HG03025 (cell line): ENCODE results near the gene RSPO1.
"Not testable (repeated sequence)": the region's sequence is repeated elsewhere in the genome, so short reads cannot be mapped to it uniquely, and the experiment has no call there.

ENCODE experiments used
- ATAC-seq: cut with Tn5 transposase; IDR thresholded peaks from one replicate; pipeline ENCODE4 v1.9.1; 2021; ENCODE audit warnings: mild to moderate bottlenecking, moderate library complexity; ENCODE audit not compliant: unreplicated experiment, low FRiP score

Gene RSPO1

DNA sequence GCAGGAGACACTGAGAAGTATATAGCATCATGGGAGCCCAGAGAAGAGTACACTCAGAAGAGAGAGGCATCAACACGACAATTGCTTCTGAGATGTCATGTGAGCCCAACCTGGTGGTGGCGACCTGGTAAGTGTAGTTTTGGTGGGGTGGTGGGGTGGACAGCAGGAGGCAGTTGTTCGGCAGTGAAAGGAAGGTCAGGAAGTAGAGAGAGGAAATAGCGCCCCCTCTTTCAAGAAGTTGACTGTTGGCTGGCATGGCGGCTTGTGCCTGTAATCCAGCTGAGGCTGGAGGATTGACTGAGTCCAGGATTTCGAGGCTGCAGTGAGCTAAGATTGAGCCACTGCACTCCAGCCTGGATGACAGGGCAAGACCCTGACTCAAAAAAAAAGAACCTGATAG, 12.6 kb downstream of the RSPO1 start:
- ATAC-seq, result no peak

DNA sequence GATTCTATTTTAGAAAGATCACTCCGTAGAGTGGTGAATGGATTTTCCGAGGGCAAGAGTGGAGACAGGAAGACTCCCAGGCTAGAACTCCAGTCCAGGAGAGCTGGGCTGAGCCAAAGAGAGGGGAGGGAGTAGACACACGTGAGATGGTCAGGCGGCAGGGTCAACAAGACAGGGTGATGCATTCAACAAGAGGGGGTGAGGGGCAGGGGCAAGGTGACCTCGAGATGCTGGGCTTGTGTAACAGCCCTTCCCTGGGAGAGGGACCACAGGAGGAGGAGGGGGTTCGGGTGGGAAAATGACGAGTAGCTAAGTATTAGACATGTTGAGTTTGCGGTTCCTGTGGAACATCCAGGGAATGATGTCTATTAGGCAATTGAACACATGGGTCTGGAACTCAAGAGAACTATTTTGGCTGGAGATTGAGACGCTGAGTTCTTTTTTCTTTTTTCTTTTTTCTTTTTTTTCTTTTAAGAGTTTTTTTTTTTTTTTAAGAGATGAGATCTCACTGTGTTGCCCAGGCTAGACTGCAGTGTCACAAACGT, 13.3 kb downstream of the RSPO1 start:
- ATAC-seq, result no peak

DNA sequence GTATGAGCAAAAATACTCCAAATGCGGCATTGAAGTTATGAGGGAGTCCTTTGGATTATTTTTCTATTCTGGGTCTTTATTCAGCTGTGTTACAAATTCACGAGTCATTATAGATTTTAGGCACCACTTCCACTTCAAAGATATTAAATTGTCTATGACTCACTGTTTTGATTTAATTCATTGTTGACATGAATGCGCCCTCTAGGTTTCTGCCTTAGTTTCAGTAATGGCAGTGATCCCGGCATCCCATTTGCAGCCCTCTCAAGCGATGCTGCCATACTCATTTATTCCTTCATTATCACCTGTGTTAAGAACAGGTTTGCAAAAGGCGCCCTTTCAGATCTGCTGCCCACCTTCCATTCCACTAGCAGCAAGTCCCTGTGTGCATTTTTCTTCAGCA, 14.0 kb downstream of the RSPO1 start:
- ATAC-seq, result no peak

DNA sequence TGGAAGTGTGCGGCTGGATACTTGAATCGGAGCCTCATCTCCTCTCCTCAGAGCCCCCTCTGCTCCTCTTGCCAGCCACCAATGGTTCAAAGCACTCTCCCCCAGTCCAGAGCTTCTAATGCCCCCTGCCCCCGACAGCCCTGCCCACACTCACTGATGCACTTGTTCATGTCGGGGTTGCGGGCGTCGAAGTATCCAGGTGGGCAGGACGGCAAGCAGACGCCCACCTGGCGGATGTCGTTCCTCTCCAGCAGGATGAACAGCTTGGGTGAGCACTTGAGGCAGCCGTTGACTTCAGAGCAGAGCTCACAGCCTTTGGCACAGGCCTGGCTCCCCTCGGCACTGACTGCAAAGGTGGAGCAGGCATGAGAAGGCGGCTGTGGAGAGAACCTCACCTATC, 18.4 kb downstream of the RSPO1 start:
- no peak for ATAC-seq

DNA sequence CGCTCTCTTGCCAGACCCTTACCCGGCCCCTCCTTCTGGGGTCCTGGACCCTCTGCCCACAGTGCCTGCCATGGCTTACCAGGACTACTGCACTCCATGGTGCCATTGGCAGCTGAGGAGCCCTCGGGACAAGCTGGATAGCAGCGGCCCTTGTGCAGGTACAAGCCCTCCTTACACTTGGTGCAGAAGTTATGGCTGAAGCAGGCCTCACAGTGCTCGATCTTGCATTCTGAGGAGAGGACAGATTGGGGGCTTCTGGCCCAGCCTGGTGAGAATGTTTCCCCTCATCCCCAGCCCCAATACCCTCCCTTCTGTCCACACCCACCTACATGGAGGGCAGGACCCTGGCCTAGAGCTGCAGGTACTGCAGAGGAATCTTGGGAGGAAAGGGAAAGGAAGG, 20.6 kb downstream of the RSPO1 start:
- ATAC-seq, result no peak

DNA sequence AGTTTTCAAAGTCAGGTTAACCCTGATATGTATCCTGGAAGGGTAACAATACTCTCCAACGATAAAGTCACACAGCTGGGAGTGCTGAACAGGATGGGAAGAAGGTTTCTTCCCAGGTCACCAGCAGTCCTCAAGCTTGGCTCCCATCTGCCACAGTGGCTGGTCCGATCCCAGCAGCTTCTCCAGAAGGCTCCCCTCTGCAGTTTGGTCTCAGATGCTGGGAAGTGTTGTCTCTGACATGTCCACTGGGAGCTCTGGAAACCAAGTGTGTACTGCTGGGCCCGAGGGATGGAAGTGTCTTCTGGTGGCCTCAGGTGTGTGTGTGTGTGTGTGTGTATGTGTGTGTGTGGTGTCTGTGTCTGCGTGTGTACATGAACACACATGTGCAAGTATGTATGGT, 22.5 kb downstream of the RSPO1 start:
- no peak for ATAC-seq

DNA sequence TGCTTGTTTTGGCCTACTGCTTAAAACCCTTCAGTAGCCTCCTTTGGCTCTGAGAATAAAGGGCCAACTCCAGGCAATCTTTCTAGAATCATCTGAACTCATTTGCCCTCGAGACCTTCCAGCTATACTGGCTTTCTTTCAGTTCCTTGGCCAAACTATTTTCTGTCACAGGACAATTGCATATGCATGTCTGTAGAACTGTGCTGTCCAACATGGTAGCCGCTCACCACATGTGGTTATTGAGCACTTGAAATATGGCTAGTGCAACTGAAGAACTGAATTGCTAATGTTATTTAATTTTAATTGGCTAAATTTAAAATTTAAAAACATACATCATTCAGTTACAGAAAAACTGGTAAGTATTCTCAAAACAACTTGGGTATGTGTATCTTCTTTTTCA, 24.7 kb downstream of the RSPO1 start:
- ATAC-seq, result no peak

DNA sequence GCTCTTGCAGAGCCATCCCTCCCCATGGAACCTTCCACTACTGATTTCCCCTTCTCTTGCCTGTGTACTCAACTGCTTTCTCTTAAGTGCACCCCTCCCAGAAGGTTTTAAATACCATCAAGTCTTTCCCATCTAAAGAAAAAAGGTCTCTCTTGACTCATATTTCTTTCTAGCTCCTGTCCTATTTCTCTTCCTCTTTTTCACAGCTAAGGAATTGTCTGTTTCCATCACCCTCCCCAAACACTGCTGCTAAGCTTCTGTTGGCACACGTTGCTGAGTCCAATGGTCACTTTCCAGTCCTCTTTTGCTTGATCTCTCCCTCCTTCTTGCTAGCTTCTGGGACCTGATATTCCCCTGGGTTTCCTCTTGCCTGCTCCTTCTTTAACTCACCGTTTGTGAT, 25.7 kb downstream of the RSPO1 start:
- no peak for ATAC-seq

DNA sequence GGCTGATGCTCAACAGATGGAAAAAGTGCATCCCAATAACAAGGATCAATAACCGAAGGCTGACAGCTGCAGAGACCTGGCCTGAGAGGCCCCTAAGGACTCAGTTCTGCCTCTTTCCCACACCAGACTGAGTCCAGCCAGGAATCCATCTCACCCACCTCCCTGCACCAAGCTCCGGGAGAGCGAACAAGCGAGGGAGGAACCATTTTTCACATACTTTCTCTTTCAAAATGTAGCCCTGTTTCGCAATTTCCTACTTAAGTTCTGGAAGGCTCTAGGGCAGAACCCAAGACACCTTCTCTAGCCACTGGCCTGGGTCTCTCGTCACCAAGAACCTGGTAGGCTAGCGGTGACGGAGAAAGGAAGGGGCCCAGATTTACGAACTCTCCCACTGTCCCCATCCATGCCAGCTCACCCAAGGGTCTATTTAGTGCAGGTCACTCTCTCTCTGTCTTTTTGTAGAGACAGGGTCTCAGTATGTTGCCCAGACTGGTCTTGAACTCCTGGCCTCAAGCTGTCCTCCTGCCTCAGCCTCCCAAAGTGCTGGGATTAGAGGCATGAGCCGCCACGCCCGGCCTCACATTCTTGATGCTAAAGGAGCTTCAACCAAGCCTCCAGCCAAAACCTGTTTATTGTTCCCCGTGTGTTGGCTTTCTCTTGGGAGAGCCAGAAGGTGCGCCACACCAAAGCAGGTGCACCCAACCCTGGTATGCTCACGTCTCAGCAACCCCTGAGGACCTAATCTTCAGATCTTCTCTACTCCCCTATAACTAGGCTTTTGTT, 28.0 kb downstream of the RSPO1 start:
- no peak for ATAC-seq

DNA sequence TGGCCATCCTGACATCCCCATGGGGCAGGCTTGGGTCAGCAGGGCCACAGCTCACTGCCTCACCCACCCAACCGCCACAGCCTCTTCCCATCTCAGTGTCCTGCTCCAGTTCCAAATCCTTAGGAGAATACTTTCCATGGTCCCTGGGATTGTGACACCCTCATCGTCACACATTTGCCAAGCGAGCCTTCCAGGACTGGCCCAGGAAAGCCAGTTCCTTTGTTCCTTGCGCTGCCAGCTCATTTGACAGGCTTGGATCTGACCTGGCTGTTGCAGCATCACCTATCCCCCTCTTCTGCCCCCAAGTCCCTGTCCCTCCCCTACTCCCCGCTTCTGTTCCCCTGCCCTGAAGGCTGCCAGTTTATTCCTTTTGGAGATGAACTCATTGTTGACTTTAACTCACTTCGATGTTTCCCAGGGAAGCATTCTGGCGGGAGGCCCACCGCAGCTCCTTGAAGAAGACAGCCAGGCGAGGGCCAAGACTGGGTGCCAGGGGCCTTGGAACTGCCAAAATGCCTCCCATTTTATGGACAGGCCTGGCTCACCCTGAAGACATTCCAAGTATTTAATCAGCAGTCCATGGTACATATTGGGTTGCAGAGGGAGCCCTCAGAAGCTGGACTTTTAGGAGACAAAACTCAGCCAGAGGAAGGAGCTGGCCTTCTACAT, 28.8 kb downstream of the RSPO1 start:
- no peak for ATAC-seq

DNA sequence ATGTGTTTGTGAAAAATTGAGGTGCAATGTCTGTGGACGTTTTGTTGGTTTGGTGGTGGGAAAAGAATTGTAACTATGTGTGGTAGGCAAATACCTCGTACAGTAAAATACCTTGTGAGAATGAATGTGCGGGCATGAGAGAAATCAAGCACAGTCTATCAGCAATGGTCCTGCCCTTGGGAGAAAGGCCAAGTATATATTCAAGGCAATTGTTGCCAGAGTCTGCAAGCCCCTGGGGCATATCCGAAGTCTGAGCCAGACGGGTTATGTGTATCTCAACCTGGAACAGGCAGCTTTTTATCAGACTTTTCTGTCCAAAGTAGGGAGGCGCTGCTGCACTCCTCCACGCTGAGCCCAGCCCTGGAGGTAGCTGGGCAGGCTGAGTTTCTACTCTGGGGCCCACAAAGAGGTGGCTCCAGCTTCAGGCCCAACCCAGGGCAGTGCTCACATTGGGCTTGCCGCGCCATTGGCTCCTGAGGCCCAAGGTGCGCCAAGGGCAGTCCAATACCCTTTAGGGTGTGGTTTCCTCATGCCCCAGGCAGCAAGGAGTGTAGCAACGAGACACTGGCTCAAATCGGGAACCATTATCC, 29.5 kb downstream of the RSPO1 start:
- ATAC-seq, result no peak

DNA sequence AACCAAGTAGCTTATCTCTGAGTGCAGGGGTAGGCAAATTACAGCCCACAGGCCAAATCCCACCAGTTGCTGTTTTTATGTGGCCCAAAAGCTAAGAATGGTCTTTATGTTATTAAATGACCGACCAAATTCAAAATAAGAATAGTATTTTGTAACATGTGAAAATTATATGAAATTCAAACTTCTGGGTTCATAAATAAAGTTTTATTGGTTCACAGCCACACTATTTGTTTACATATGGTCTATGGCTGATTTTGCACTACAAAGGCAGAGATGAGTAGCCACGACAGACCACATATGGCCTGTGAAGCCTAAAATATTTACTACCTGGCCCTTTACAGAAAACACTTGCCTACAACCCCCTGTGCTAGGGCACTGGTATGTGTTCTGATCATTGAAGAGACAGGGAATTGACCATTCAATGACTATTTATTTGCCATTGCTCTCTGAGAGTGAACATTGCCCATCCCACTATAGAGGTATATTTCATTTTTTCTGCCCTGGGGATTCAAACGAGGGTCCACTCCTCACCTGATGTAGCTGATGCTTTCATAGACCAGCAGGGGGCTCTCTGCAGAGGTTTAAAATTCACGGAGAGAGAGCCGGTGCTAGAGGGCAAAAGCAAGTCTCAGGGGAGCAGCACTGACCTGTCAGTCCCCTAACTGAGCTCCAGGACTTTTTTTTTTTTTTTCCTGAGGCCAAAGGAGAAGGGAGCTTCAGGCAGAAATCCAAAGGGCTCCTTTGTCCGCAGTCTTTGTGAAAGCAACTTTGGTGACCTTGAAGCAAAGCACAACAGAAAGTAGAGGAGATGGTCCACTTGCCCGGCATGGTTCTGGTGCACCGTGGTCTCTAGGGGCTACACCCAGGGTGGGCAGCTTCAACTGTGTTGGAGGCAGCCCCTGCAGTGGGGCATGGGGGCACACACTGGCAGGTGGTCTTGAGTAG, 31.7 kb downstream of the RSPO1 start:
- ATAC-seq, result no peak

DNA sequence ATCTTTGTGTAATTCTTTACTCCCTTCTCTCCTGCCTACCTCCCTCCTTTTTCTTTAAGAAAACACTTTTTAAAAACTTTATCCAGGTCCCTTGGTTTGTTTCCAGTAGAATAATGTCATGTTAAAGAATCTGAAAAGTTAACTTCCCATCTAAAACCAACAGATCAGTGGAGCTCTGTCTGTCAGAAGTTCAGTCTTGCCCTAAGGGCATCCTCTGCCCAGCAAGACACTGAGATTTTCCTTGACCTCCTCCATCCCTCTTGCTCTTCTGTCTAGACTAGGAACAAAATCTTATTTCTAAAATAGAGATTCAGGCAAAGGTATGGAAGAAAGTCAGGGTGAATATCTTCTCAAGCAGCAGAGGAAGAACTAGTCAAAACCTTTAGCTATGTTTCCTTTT, 33.3 kb downstream of the RSPO1 start:
- ATAC-seq, result no peak

DNA sequence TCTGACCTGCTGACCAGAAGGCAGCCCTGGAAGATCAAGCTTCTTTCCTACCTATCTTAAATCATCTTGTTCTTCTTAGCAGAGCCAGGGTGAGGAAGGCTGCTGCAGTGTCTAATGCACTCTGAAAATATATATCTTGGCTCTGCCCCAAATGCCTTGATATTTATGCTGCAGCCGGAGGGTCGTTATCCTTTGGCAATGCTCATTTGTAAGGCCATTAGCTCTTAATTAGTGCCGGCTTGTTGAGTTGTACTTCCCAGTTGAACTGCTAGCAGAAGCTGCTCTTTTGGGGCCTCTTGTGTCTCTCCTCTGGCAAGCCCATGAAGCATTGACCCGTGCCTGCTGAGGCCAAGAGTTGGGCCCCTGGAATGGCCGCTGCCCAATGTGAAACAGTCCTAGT, 34.8 kb downstream of the RSPO1 start:
- no peak for ATAC-seq

DNA sequence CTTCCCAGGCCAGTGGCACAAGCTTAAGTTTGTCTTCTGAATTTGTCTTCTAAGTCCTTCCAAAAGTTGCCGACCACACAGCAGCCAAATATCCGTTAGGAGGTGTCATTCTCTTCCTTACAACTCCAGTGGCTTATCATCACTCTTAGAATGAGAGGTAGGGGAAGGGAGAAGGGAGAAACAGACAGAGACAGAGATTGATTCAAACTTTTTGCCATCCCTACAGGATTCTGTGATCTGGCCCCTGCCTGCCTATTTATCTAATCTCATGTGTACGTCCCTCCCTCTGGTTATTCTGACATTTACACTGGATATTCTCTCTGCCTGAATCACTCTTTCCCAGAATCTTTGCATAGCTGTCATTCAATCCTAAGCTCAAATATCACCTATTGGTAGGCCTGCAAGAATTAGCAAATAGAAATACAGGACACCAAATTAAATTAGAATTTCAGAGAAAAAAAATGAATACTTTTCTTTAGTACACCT, 38.5 kb downstream of the RSPO1 start:
- no peak for ATAC-seq

DNA sequence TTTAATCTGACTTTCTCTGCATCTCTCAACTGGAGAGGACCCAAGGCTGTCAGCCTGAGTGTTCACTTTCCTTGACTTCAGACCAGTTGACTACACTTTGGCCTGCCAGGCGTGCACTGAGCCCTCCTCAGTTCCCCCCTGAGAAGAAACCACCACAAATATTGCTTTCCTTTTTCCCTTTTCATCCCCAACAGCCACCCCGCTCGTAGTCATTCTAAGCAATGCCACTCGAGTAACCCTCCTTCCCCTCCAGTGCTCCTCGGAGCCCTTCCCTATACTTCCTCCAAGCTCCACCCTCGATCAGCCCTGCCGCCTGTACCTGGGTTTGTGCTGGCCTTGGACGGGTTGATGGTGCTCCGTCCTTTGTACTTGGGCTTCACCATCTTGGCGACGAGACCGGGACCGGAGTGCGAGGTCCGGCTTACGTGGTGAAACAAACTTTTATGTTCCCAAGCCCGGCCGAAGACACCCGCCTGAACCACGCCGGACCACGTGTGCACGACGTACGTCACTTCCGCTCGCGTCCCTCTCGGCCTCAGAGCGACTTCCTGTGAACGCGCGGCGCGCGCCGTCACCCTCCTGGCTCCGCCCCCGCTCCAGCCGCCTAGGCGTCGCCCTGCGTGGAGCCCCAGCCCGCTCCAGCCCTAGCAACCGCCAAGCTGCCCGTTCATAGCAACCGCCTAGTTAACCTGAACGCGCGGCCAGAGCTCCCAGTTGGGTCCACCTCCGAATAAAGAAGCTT, 39.1 kb downstream of the RSPO1 start, which contains the start of gene GNL2:
GNL2 (minus strand) TSS at position 498 of the 742 bp plus-strand sequence; CDS start at position 383, 115 bp downstream.
- ATAC-seq, result peak; percentile 88

DNA sequence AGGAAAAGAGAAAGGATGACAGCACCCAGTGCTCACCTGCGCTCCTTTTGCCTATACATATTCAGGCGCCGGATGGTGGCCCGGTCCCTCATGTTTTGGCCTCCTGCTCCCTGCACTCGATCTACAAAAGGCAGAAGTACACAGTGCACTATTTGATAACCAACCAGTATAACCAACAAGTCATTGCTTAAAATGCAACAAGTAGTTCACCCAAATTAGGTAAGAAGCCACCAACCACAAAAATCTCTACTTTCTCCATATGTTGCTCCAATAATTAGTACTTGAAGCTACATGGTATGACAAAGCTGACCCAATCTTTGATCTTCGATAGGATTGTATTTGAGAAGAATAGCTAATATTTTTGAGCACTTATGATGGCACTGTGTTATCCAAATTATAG, 41.0 kb downstream of the RSPO1 start:
- ATAC-seq, result no peak

DNA sequence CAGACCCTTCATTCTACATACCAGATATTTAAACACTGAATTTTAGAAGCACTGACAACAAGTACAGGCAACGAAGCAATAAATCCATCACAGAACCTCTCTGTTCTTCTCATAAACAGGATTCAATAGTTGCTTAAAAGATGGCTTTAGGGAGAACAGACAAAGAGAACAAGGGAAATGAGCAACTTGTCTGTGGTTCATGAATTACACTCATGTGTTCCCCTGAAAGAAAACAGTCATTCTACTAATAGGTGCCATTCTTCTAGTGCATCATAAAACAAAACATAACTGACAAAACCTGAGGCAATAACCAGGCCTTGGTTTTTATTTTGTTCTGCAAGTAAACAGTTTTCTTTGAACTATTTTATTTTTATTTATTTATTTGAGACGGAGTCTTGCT, 45.8 kb downstream of the RSPO1 start:
- no peak for ATAC-seq

DNA sequence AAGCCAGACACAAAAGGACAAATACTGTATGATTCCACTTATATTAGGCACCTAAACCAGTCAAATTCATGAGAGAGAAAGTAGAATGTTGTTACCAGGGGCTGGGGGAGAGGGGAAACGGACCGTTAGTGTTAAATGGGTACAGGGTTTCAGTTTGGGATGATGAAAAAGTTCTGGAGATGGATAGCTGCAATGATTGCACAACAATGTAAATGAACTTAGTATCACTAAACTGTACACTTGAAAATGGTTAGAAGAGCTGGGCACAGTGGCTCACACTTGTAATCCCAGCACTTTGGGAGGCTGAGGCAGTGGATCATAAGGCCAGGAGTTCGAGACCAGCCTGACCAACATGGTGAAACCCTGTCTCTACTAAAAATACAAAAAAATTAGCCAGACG, 50.1 kb downstream of the RSPO1 start:
- not testable (repeated sequence) for ATAC-seq

DNA sequence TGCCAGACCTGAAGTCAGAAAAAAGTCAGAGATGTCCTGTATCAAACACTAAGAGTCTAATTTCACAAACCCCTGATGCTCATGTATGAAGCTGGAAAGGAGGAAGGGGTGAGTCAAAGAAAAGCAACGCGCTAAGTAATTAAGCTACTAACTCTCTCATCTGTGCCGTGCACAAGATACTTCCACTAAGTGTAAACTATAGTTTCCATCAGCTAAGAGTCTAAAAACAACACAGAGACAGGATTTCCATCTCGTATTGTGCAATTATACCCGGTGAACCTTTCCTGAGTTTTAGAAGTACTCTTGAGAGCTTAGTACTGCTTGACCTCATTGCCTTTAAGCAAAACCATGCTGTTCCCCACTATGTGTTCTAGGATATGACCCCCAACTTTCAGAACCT, 59.0 kb downstream of the RSPO1 start:
- no peak for ATAC-seq
